Lung (tissue), 13 donors: Measurements from ENCODE around the gene SPRR2F. TPM values are rescaled to one million over a fixed set of nuclear protein-coding genes. Genes with fewer than 3 reads are reported as not detected.

Experiments
- ATAC-seq: fragments of 200-7000 bp; cut with Tn5 transposase; one replicate; pipeline ENCODE4 v1.9.1; 2020; ENCODE audit warnings: moderate number of reproducible peaks; ENCODE audit not compliant: insufficient read depth, low FRiP score
- DNase-seq, 3 donors: peaks; one replicate each; pipeline ENCODE4 v3.0.0-alpha.2; 2013 to 2017
- H3K27ac ChIP-seq, 2 donors: one replicate each; pipeline ENCODE4 v1.5.1; 2013; ENCODE audit warnings: mild to moderate bottlenecking in 2 of 2, moderate library complexity in 2 of 2, control low read depth in 1 of 2, inconsistent platforms in 1 of 2, low read depth in 1 of 2, low read length in 1 of 2
- H3K27me3 ChIP-seq, 3 donors: one replicate each; pipeline ENCODE4 v1.5.1; 2013; ENCODE audit warnings: low read length in 2 of 3; ENCODE audit not compliant: control insufficient read depth in 3 of 3, insufficient read depth in 3 of 3
- H3K36me3 ChIP-seq, 4 donors: one replicate each; pipeline ENCODE4 v1.5.1; 2013; ENCODE audit warnings: low read length in 4 of 4, mild to moderate bottlenecking in 1 of 4, moderate library complexity in 1 of 4; ENCODE audit not compliant: control insufficient read depth in 4 of 4, insufficient read depth in 4 of 4
- H3K4me1 ChIP-seq, 5 donors: one replicate each; pipeline ENCODE4 v1.5.1; 2013; ENCODE audit warnings: low read length in 5 of 5, mild to moderate bottlenecking in 2 of 5, moderate library complexity in 1 of 5; ENCODE audit not compliant: control insufficient read depth in 5 of 5, insufficient read depth in 5 of 5
- H3K4me3 ChIP-seq: one replicate; pipeline ENCODE4 v1.5.1; 2013; ENCODE audit warnings: mild to moderate bottlenecking, control low read depth, moderate library complexity
- H3K9ac ChIP-seq, 2 donors: one replicate each; pipeline ENCODE4 v1.5.1; 2013; ENCODE audit warnings: low read length in 2 of 2, control low read depth in 1 of 2; ENCODE audit not compliant: insufficient read depth in 1 of 2
- H3K9me3 ChIP-seq, 4 donors: one replicate each; pipeline ENCODE4 v1.5.1; 2013; ENCODE audit warnings: low read length in 3 of 4, mild to moderate bottlenecking in 1 of 4, moderate library complexity in 1 of 4; ENCODE audit not compliant: control insufficient read depth in 4 of 4, insufficient read depth in 3 of 4
- CTCF ChIP-seq: IDR thresholded peaks from 2 replicates; pipeline ENCODE4 v1.5.1; 2012; ENCODE audit warnings: mild to moderate bottlenecking; ENCODE audit errors: control extremely low read depth, extremely low read depth
- WGBS, 2 donors: extraction: QIAGEN DNeasy Blood & Tissue Kit; methylation state at CpG; one replicate each; pipeline ENCODE4 v1.1.7; 2013; 5-methylcytosine and 5-hydroxymethylcytosine counted together
- polyA plus RNA-seq, 2 donors: library from polyadenylated mRNA; stranded (reverse); fragments of 200-250 nt; gene quantifications; one replicate each; pipeline ENCODE4 v1.2.1, GENCODE V29; 2013
- small RNA-seq: library from RNA; depleted of rRNA; stranded (forward); fragments of <200 nt; gene quantifications from one replicate; pipeline ENCODE3, GENCODE V24; 2014; ENCODE audit warnings: low replicate concordance
- total RNA-seq, 2 donors: library from RNA; depleted of rRNA in 1 of 2; stranded (reverse); fragments of >200 nt in 1 of 2; gene quantifications; one replicate each; pipeline ENCODE4 v1.2.1, GENCODE V29; 2014 to 2021
- donor health status: control.
- donor health status: control.
- donor health status: Bipolar disorder and iron deficiency.
- donor health status: healthy.
- donor health status: DM: yes; HTN: yes; CAD: no.

Gene SPRR2F
- total and polyA plus RNA-seq, 4 donors: 0.73 TPM; not detected in 3

- no peak for TF ChIP-seq CTCF
- Histone ChIP-seq H3K9me3 (peaks cover 0 to 4% (median 0%) of the 10 kb centered on the region in 4 donors), H3K4me1 (no peaks in the 10 kb centered on the region), H3K4me3 (no peak overlapping the region), H3K27me3 (no peaks in the 10 kb centered on the region), H3K9ac (no peak overlapping the region), H3K36me3 (no peaks in the 10 kb centered on the region), H3K27ac (no peak overlapping the region)
- DNase-seq (no peak), ATAC-seq (no peak)
- 69 to 73% methylated on average over 2 of the region's 2 CpGs for WGBS, 2 donors
Observed at GRCh38 chr1:153070243-153070642, 43.1 kb downstream of the SPRR2F start.

Small RNAs within 50 kb of the gene (small RNA-seq; reads per million reads assigned to genes)
- not detected for gene SPRR2C

Other genes with a start within 250 kb of the SPRR2F start
- gene SMCP, start 235.2 kb downstream of the SPRR2F start, total RNA-seq: not detected
- not detected for gene SMCP, start 235.2 kb downstream of the SPRR2F start, polyA plus RNA-seq
- gene IVL, start 205.0 kb downstream of the SPRR2F start, total RNA-seq: under 1 TPM in 1 of 2 donors, not detected in 1; 0.31 TPM
- under 1 TPM; 0.22 to 0.52 TPM for gene IVL, start 205.0 kb downstream of the SPRR2F start, polyA plus RNA-seq
- gene SPRR5, start 166.3 kb downstream of the SPRR2F start, total RNA-seq: not detected
- gene SPRR5, start 166.3 kb downstream of the SPRR2F start, polyA plus RNA-seq: under 1 TPM in 1 of 2 donors, not detected in 1; 0.05 TPM
- gene SPRR4, start 142.9 kb downstream of the SPRR2F start, total RNA-seq: not detected
- not detected for gene SPRR4, start 142.9 kb downstream of the SPRR2F start, polyA plus RNA-seq
- gene SPRR1A, start 129.4 kb downstream of the SPRR2F start, total RNA-seq: not detected
- gene SPRR1A, start 129.4 kb downstream of the SPRR2F start, polyA plus RNA-seq: not detected
- gene SPRR3, start 111.8 kb downstream of the SPRR2F start, total RNA-seq: 1 to 10 TPM in 1 of 2 donors, not detected in 1; 1.9 TPM
- gene SPRR3, start 111.8 kb downstream of the SPRR2F start, polyA plus RNA-seq: 1 to 10 TPM in 1 of 2 donors, under 1 TPM in 1; 0.50 to 1.2 TPM
- gene SPRR1B, start 82.3 kb downstream of the SPRR2F start, total RNA-seq: not detected
- gene SPRR1B, start 82.3 kb downstream of the SPRR2F start, polyA plus RNA-seq: 1 to 10 TPM in 1 of 2 donors, under 1 TPM in 1; 0.31 to 1.9 TPM
- not detected for gene SPRR2D, start 72.4 kb downstream of the SPRR2F start, total RNA-seq
- gene SPRR2D, start 72.4 kb downstream of the SPRR2F start, polyA plus RNA-seq: 1 to 10 TPM; 1.0 to 2.5 TPM
- under 1 TPM in 1 of 2 donors, not detected in 1; 0.82 TPM for gene SPRR2A, start 56.0 kb downstream of the SPRR2F start, total RNA-seq
- 1 to 10 TPM in 1 of 2 donors, not detected in 1; 4.5 TPM for gene SPRR2A, start 56.0 kb downstream of the SPRR2F start, polyA plus RNA-seq
- not detected for gene SPRR2B, start 41.9 kb downstream of the SPRR2F start, total RNA-seq
- gene SPRR2B, start 41.9 kb downstream of the SPRR2F start, polyA plus RNA-seq: not detected
- not detected for gene SPRR2E, start 19.0 kb downstream of the SPRR2F start, total RNA-seq
- under 1 TPM; 0.33 to 0.60 TPM for gene SPRR2E, start 19.0 kb downstream of the SPRR2F start, polyA plus RNA-seq
- gene SPRR2G, start 37.4 kb upstream of the SPRR2F start, total RNA-seq: not detected
- not detected for gene SPRR2G, start 37.4 kb upstream of the SPRR2F start, polyA plus RNA-seq
- not detected for gene LELP1, start 89.9 kb upstream of the SPRR2F start, total RNA-seq
- not detected for gene LELP1, start 89.9 kb upstream of the SPRR2F start, polyA plus RNA-seq
- not detected for gene PRR9, start 104.1 kb upstream of the SPRR2F start, total RNA-seq
- gene PRR9, start 104.1 kb upstream of the SPRR2F start, polyA plus RNA-seq: under 1 TPM in 1 of 2 donors, not detected in 1; 0.22 TPM
- gene LORICRIN, start 146.2 kb upstream of the SPRR2F start, total RNA-seq: not detected
- not detected for gene LORICRIN, start 146.2 kb upstream of the SPRR2F start, polyA plus RNA-seq
- not detected for gene PGLYRP3, start 199.4 kb upstream of the SPRR2F start, total RNA-seq
- gene PGLYRP3, start 199.4 kb upstream of the SPRR2F start, polyA plus RNA-seq: not detected
- gene PGLYRP4, start 235.3 kb upstream of the SPRR2F start, total RNA-seq: 1 to 10 TPM; 1.0 to 3.1 TPM
- 1 to 10 TPM in 1 of 2 donors, under 1 TPM in 1; 0.18 to 1.0 TPM for gene PGLYRP4, start 235.3 kb upstream of the SPRR2F start, polyA plus RNA-seq
- gene S100A9, start 244.3 kb upstream of the SPRR2F start, total RNA-seq: 100 to 1,000 TPM; 394 to 769 TPM
- over 10,000 TPM in 1 of 2 donors, 100 to 1,000 TPM in 1; 550 to 16,342 TPM for gene S100A9, start 244.3 kb upstream of the SPRR2F start, polyA plus RNA-seq